Transverse colon (tissue), 4 donors: Measurements from ENCODE around the gene PLEKHA6.

Source experiments
- EP300 ChIP-seq: sonication (generic); formaldehyde crosslinking; IDR thresholded peaks from one replicate; pipeline ENCODE4 v1.6.1; 2017; ENCODE audit warnings: antibody characterized with exemption, low read depth
- POLR2A ChIP-seq: fragments of 450-650 bp; IDR thresholded peaks from one replicate; pipeline ENCODE4 v1.6.1; 2016; ENCODE audit warnings: antibody characterized with exemption, mild to moderate bottlenecking, moderate library complexity
- POLR2AphosphoS5 ChIP-seq, 3 donors: sonication (generic); formaldehyde crosslinking; IDR thresholded peaks; one replicate each; pipeline ENCODE4 v1.6.1; 2016; ENCODE audit warnings: antibody characterized with exemption in 3 of 3
- TF ChIP-seq, protein P1 (sequence below), 5 experiments: fragments of 200-600 bp in 3 of 5; fragments of 450-650 bp in 2 of 5; sonication (generic) in 3 of 5; IDR thresholded peaks; 1 replicate in 2 of 5; 2 replicates in 3 of 5; pipeline ENCODE4 v1.5.1; 2016 to 2017; ENCODE audit warnings: antibody characterized with exemption in 5 of 5, inconsistent platforms in 3 of 5, mild to moderate bottlenecking in 2 of 5, moderate library complexity in 1 of 5

DNA sequence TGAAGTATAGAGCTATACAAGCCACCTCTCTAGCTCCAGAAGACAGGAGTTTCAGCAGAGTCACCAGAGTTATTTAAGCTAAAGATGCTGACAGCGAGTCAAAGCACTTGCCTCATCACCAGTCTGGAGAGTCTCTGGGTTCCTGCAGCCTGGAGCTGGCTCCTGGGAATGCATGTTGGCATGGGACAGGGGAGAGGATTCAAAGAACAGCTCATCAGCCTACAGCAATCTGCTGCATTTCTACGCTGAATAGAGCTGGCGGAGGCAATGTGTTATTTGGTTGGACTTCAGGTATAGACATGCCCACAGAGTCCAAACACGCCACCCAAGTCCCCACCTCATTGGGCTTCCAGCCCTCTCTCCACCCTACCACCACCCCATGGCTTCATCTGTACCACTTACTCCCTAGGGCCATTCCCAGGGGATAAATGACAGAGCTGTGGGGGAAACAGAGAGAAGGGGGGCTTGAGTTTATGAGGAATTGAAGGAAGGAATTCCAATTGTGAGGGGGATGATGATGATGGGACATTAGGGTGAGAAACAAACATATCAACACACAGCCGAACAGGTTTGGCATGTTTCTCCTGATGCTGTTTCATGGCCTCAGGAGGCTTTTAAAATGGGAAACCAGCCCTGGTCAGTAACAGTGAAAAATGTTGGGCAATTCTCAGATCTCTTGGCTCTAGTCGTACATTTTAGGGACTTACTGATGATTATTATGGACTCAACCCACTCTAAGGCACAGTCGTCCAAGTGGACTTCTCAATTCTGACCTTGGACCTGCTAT, 58.4 kb downstream of the PLEKHA6 start:
- TF ChIP-seq, protein P1, sequence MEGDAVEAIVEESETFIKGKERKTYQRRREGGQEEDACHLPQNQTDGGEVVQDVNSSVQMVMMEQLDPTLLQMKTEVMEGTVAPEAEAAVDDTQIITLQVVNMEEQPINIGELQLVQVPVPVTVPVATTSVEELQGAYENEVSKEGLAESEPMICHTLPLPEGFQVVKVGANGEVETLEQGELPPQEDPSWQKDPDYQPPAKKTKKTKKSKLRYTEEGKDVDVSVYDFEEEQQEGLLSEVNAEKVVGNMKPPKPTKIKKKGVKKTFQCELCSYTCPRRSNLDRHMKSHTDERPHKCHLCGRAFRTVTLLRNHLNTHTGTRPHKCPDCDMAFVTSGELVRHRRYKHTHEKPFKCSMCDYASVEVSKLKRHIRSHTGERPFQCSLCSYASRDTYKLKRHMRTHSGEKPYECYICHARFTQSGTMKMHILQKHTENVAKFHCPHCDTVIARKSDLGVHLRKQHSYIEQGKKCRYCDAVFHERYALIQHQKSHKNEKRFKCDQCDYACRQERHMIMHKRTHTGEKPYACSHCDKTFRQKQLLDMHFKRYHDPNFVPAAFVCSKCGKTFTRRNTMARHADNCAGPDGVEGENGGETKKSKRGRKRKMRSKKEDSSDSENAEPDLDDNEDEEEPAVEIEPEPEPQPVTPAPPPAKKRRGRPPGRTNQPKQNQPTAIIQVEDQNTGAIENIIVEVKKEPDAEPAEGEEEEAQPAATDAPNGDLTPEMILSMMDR (IDR thresholded peaks at IDR 0.05): no peak
- TF ChIP-seq POLR2A: no peak
- no peak for TF ChIP-seq POLR2AphosphoS5 (IDR thresholded peaks at IDR 0.05)
- TF ChIP-seq EP300: no peak
